HG02885 (cell line): Measurements from ENCODE around the gene CHST11.
"Not testable (repeated sequence)": the region's sequence is repeated elsewhere in the genome, so short reads cannot be mapped to it uniquely, and the experiment has no call there.

Experiments used
- ATAC-seq: cut with Tn5 transposase; IDR thresholded peaks from one replicate; pipeline ENCODE4 v1.9.1; 2021; ENCODE audit warnings: mild to moderate bottlenecking; ENCODE audit not compliant: unreplicated experiment, poor library complexity

The CHST11 gene

GRCh38 chr12:104802208-104802607, 345.5 kb downstream of the CHST11 start:
- no peak for ATAC-seq

DNA sequence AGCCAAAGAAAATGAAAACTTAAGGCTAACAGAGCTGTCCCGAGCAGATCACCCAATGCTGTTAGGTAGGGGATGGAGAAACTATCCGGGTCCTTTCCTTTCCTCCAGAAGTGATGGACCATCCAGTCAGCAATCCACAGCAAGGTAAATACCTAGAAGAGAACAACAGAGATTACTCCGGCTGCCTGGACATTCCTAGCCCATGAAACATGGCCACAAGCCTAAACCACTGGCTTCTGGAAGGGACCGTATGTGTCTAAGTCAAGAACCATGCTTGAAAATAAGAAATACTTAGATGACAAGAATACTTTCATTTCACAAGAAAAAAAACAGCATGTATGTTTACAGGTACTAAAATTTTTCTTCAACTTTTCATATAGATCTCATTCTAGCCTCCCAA, 348.4 kb downstream of the CHST11 start:
- ATAC-seq, result no peak

GRCh38 chr12:104806194-104806593, 349.4 kb downstream of the CHST11 start:
- not testable (repeated sequence) for ATAC-seq

DNA sequence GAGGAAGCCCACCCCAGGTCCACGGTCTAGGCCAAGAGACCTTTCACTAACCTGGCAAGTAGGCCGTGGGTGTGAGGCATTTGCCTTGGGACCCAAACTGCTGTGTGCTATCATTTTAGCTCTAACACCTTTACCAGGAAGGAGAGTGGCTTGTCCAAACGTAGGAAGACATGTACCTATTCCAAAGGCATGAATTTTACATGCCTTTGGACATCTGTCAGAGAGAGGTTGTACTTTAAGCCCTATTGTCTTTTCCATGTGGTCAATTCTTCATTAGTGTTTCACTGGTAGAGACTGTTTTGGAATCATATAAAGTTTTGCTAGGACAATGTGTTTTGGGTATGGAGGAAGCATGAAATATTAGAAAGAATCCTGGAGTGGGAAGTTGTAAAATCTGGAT, 352.5 kb downstream of the CHST11 start:
- no peak for ATAC-seq

- ATAC-seq, result no peak
Observed at GRCh38 chr12:104809706-104810385, 353.1 kb downstream of the CHST11 start.
